Measurements from ENCODE around the gene PLA2G12B.
"Not testable (repeated sequence)": the region's sequence is repeated elsewhere in the genome, so short reads cannot be mapped to it uniquely, and the experiment has no call there.

The PLA2G12B gene

DNA sequence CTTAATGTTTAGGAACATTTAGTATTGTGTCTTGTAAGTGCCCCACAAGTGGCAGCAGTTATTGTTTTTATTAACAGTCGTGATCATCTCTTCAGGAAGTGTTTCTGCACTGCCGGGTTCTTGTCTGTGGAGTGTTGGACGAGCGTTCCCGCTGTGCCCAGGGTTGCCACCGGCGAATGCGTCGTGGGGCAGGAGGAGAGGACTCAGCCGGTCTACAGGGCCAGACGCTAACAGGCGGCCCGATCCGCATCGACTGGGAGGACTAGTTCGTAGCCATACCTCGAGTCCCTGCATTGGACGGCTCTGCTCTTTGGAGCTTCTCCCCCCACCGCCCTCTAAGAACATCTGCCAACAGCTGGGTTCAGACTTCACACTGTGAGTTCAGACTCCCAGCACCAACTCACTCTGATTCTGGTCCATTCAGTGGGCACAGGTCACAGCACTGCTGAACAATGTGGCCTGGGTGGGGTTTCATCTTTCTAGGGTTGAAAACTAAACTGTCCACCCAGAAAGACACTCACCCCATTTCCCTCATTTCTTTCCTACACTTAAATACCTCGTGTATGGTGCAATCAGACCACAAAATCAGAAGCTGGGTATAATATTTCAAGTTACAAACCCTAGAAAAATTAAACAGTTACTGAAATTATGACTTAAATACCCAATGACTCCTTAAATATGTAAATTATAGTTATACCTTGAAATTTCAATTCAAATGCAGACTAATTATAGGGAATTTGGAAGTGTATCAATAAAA is 22.2 kb downstream of the PLA2G12B start:
- no peak for DNase-seq

DNA sequence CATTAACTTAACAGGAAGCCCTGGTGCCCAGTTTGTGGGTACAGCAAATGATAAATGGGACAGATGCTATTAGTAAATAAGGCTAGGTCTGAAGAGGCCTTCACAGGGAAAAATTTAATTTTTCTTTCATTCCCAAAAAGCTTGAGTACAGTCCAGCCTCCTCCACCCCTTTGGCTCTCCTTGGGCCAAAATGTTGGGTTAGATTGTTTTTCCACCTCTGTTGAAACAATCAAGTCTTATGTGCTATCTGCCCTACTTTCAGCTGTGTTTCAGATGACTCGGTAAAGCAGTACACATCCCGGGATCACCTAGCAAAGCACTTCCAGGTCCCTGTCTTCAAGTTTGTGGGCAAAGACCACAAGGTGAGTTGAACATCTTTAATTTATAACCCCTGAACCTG is 24.3 kb downstream of the PLA2G12B start:
- DNase-seq: no peak

DNA sequence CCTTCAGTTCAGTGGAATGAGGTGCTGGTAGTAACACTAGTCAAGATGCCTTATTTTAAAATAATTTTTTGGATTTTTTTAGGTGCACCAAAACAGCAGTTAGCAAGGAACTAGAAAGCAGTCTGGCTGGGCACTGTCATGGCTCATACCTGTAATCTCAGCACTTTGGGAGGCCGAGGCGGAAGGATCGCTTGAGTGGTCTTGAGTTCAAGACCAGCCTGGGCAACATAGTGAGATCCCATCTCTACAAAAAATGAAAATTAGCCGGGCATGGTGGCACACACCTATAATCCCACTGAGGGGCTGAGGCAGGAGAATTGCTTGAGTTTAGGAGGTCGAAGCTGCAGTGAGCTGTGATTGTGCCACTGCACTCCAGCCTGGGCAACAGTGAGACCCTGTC is 25.8 kb downstream of the PLA2G12B start:
- DNase-seq: no peak

DNA sequence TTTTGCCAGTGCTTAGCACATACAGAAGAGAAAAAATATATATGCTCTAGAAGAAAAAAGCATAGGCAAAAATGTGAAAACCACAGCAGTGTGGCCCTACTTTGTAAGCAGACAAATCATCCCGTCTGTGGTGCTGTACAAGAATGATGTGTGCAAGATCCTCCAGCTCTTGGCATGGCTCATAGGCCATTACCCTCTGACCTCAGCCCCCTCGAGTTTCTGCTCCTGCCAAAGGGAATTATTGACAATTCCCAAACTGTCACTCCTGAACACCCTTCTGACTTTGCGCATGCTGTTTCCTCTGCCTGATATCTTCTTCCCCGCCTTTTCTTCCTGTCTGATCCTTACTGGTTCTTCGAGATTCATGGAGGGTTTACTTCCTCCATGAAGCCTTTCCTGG is 27.1 kb downstream of the PLA2G12B start:
- DNase-seq: no peak

DNA sequence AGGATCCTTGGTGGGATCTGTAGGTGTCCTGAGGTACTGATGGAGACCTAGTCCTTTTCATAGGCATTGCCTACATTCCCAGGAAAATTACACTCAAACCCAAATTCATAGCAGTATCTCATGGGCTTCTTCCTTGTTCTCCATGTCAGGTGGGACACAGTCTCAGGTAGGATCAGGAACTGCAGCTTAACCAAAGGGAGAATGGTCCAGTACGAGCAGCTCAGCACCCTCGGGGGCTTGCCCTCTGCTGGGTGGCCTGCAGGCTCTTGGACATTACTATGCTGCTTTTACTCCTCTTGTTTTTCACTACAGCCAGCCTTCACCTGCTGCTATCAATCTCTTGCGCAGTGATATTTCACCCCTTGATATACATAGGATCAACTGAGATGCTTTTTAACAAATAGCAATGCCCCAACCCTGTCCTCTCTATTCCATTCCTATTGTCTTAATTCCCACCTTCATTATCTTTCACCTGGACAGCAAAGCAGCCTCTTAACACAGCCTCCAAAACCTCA is 28.6 kb downstream of the PLA2G12B start:
- DNase-seq: no peak

DNA sequence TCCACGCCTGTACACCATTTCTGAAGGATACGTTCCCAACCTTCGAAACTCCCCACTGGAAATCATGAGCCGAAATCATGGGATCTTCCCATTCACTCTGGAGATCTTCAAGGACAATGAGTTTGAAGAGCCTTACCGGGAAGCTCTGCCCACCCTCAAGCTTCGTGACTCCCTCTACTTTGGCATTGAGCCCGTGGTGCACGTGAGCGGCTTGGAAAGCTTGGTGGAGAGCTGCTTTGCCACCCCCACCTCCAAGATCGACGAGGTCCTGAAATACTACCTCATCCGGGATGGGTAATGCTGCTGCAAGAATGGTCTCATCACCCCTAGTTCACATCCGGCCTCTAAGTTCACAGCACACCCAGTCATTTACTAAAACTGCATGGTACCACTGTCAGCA is 30.3 kb downstream of the PLA2G12B start:
- no peak for DNase-seq

DNA sequence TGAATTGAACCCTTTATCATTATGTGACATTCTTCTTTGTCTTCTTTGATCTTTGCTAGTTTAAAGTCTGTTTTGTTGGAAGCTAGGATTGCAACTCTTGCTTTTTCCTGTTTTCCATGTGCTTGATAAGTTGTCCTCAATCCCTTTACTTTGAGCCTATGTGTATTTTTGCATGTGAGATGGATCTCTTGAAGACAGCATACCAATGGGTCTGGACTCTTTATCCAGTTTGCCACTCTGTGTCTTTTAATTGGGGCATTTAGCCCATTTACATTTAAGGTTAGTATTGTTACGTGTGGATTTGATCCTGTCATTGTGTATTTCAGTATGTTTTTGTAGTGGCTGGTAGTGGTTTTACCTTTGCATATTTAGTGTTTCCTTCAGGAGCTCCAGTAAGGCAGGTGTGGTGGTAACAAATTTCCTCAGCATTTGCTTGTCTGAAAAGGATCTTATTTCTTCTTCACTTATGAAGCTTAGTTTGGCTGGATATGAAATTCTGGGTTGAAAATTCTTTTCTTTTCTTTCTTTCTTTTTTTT is 33.4 kb downstream of the PLA2G12B start:
- not testable (repeated sequence) for DNase-seq

DNA sequence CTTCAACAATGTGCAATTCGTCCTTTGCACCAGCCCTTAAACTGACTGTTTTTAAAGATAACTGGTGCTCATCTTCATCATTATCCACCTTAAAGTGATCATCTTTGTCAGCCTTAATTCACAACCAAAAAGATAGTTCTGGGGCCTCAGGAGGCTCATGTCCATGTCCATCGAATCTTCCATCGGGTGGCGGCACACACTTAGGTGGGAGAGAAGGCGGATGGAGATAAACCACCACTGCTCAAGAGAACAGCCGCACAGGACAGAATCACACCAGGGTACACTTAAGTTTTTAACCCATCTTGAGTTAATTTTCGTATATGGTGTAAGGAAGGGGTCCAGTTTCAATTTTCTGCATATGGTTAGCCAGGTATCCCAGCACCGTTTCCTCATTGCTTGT is 36.3 kb downstream of the PLA2G12B start:
- DNase-seq: no peak

DNA sequence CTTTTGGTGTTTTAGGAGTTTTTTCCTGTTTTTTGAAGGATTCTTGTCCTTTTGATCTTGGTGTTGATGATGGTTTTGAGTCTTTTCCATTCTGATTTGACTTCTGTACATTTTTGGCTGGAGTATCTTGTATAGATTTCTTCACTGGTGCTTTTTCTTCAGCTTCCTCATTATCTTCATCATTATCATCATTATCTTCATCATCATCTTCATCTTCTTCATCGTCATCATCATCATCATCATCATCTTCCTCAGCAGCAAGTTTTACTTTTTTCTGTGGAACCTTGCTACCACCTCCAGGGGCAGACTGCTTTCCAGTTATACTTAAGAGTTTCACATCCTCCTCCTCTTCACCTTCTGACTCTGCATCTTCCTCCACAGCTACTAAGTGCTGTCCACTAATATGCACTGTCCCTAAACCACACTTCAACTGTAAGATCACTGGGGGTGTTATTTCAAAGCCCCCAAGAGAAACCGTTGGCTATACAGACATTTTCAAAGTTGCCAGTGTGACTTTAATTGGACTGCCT is 36.7 kb downstream of the PLA2G12B start:
- DNase-seq: not testable (repeated sequence)

DNA sequence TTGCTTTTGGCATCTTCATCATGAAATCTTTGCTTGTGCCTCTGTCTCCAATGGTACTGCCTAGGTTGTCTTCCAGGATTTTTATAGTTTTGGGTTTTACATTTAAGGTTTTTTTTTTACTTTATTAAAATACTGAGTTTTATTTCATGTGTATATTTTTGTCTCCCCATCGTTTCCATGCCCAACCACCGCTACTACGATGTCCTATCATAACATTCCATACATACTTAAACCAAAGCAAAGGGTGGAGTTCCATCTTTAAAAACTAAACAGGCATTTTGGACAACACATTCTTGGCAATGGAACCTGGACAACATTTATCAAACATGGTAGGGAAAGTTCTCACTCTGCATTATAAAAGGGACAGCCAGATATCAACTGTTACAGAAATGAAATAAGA is 37.4 kb downstream of the PLA2G12B start:
- not testable (repeated sequence) for DNase-seq

DNA sequence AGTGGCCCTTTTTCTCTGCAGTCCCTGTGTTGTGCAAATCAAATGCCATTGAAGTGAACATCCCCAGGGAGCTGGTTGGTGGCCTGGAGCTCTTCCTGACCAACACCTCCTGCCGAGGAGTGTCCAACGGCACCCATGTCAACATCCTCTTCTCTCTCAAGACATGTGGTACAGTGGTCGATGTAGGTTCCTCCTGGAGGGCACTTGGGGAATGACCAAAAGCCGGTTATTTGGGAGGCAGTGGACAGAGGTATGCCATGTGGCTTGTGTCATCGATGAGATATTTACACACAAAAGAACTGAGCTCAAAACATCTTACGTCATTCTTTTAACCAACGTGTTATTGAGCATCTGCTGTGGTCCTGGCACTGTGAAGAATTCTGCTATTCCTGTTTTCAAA is 41.3 kb downstream of the PLA2G12B start:
- no peak for DNase-seq

DNA sequence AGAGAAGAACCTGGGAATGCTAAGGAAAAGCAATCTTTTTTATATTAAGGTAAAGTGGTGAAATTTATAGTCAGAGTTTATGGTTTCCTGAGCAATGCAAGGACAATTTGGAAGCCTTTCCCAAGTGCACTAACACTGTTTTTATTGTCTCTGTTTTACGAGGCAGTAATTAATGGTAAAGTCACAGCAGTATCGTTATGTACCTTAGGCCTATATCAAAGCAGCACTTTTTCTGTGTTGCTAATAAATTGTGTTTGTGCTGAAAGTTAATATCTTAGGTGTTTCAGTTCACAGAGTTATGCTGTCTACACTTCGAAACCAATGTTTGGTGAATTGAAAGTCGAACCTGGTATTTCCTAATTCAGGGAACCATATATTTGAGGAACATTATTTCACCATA is 41.9 kb downstream of the PLA2G12B start:
- DNase-seq: no peak

DNA sequence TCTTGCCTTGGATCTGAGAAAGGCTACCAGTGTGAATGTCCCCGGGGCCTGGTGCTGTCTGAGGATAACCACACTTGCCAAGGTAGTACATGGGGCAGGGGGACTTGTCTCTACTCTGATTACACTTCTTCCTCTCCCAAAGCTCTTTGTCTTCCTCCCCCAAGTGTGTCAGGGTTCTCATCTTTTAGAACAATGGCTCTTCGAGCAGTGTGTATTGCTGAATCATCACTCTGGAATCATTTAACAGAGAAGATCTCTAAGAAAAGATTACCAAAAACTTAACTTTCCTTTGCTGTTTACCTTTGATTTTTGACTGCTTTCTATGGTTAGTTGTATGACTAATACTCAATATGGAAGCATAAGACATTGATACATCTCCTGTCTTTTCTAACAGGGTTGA is 42.8 kb downstream of the PLA2G12B start:
- no peak for DNase-seq

DNA sequence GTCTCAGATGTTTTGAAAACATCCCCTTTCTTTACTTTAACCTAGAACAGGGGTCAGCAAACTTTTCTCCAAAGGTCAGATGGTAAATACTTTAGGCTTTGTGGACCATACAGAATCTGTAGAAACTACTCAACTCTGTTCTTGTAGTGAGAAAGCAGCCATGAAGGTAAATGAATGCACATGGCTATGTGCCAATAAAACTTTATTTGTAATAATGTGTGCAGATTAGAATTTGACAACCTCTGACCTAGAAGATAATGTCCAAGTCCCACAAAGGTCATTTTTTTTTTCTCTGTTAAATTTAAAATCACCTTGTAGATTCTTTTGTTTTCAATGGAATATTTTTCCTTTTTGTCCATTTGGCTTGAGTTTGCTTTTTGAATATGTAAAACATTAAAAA is 43.9 kb downstream of the PLA2G12B start:
- no peak for DNase-seq

DNA sequence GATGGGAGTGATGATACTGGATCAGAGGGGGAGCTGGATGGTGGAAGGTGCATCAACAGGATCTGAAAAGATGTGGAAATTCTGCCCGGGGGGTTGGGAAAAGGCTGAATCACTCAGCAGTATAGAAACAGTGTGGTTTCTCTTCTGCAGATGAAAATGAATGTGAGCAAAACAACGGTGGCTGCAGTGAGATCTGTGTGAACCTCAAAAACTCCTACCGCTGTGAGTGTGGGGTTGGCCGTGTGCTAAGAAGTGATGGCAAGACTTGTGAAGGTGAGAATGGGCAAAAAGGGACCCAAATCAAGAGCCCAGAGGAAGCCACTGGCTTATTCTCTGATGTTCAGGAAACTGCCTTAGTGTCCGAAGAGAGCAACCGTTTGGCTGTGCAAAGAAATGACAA is 48.2 kb downstream of the PLA2G12B start:
- no peak for DNase-seq

DNA sequence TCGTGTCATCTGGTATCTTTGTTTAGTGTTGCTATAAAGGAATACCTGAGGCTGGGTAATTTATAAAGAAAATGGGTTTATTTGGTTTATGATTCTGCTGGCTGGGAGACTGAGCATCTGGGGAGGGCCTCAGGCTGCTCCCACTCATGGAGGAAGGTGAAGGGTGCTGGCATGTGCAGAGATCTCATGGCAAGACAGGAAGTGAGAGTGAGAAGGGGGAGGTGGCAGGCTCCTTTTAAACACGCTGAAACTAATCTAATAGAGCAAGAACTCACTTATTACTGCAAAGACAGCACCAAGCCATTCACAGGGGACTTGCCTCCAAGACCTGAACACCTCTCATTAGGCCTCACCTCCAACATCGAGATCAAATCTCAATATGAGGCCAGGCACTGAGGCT is 49.8 kb downstream of the PLA2G12B start:
- DNase-seq: no peak

DNA sequence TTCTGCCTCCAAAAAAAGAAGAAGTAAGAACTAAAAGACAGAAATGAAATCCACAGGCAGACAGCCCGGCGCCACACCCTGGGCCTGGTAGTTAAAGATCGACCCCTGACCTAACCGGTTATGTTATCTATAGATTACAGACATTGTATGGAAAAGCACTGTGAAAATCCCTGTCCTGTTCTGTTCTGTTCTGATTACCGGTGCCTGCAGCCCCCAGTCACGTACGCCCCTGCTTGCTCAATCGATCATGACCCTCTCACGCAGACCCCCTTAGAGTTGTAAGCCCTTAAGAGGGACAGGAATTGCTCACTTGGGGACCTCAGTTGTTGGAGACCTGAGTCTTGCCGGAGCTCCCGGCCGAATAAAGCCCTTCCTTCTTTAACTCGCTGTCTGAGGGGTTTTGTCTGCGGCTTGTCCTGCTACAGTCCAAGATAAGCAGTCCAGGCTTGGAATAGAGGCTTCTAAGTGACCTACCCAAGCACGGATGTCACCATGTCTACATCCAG is 50.6 kb downstream of the PLA2G12B start:
- DNase-seq: not testable (repeated sequence)

DNA sequence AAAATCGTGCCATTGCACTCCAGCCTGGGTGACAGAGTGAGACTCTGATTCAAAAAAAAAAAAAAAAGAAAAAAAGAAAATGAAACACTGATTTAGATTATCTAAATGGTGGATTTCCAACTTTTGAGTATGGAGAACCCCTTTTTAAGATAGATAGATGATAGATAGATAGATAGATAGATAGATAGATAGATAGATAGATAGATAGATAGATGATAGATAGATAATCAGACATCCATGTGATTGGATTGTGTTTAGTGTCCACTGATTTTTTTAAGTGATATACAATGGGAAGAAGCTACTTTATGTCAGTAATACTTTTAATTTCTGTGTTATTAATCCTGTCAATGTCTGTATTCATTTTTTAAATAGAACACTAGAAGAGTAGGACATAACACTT is 55.1 kb downstream of the PLA2G12B start:
- DNase-seq: no peak

DNA sequence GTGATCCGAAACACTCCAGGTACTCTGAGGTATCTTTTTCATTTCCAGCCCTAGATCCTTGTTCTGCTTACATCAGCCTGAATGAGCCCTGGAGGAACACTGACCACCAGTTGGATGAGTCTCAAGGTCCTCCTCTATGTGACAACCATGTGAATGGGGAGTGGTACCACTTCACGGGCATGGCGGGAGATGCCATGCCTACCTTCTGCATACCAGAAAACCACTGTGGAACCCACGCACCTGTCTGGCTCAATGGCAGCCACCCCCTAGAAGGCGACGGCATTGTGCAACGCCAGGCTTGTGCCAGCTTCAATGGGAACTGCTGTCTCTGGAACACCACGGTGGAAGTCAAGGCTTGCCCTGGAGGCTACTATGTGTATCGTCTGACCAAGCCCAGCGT is 56.0 kb downstream of the PLA2G12B start:
- DNase-seq: no peak

DNA sequence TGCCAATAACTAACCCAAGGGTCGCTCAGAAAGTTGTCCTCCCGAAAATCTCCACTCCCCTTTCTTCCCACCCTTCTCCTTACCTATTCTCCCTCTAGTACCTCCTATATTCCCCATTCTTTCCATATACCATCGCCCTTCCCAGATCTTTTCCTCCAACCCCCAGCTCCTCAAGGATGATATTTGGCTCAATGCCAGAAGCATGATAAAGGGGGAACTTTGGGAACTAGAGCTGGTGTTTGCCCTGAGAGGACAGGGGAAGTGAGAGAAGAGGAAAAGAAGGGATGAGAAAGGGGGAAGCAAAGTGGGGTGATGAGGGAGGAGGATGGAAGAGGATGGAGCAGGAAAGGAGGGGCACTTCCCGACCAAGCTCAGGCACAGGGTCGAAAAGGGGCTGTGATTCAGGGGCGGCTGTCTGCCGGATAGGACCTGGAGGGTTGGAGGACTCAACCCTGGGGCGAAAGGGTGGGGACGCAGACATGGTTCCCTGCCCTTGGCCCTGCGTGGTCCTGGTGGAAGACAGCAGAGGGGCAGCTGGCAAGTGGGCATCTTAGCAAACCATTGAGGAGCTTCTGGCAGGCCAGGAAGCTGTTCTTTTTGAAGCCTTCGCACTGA is 59.3 kb downstream of the PLA2G12B start:
- no peak for DNase-seq

DNA sequence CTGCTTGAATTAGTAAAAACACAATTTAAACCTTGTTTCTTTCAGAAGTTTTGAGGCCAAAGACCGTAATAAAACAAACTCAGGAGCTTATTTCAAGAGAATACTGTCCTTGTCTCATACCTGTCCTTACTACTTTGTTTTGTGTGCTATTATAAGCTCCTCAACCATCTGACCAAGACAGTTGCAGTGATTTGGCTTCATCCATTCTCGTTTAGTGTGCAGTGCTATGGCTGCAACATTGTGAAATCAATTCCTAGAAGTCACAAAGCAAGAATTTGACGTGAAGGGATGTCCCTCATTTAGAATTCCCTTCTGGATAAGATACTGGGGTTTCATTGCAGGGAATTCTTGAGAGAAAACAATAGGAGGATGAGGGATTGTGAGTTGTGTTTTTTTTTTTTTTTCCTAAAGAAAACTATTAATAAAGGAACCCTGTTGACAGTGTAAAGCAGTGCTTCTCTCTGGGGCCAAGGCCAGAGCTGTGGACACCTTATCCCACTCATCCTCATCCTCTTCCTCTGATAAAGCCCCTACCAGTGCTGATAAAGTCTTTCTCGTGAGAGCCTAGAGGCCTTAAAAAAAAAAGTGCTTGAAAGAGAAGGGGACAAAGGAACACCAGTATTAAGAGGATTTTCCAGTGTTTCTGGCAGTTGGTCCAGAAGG is 61.3 kb downstream of the PLA2G12B start, which contains the start of gene OIT3:
OIT3 (plus strand) TSS at position 604 of the 663 bp plus-strand sequence. CDS start 60 bp downstream, outside the sequence.
- DNase-seq: no peak

DNA sequence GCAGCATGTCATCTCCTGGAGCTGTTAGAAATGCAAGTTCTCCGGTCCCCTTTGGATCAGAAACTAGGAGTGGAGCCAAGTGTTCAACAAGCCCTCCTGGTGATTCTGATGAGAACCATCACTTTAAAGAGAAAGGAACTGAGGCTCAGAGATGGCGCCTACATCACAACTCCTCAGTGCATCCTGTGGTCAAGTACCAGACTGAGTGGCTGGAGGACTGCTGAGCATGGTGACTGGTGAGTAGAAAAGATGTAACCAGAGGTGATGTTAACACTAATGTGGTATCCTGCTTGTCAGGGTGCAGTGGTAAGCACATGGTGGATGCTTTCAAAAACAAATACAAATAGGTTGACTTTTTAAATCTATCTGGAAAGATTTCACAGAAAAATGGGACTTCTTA is 64.5 kb downstream of the PLA2G12B start:
- DNase-seq: no peak

DNA sequence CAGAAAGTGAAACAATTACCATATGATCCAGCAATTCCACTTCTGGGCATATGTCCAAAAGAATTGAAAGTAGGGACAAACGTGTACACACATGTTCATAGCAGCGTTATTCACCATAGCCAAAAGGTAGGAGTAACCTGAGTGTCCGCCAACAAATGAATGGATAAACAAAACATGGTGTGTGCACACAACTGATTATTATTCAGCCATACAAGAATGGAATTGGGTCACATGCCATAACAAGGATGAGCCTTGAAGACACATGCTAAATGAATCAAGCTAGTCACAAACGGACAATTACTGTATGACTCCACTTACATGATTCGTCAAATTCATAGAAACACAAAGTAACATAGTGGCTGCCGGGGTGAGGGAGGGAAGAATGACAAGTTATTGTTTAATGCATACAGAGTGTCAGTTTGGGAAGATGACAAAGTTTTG is 65.2 kb downstream of the PLA2G12B start:
- DNase-seq: peak; percentile 24
